A172 (cell line): ENCODE results near the gene PDXP. TPM values are rescaled to one million over a fixed set of nuclear protein-coding genes. Genes with fewer than 3 reads are reported as not detected.
"Not testable (repeated sequence)": the region's sequence is repeated elsewhere in the genome, so short reads cannot be mapped to it uniquely, and the experiment has no call there.

Experiments
- DNase-seq: peaks from one replicate; pipeline ENCODE4 v3.0.0-alpha.2; 2015; ENCODE audit warnings: low spot score
- total RNA-seq: library from RNA; depleted of rRNA; stranded (reverse); fragments of >200 nt; shearing (Covaris generic); gene quantifications from 2 replicates; pipeline ENCODE4 v1.2.3, GENCODE V29; 2014; rRNA removed

Gene PDXP, protein sequence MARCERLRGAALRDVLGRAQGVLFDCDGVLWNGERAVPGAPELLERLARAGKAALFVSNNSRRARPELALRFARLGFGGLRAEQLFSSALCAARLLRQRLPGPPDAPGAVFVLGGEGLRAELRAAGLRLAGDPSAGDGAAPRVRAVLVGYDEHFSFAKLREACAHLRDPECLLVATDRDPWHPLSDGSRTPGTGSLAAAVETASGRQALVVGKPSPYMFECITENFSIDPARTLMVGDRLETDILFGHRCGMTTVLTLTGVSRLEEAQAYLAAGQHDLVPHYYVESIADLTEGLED
- 10.8 and 11.7 TPM in 2 replicates for total RNA-seq

- peak; percentile 98 for DNase-seq
Measured at GRCh38 chr22:37658133-37659065, at the start of gene PDXP. Gene PDXP, plus strand, starts transcription at chr22:37658723. Its CDS starts 60 bp downstream, at chr22:37658783.

DNA sequence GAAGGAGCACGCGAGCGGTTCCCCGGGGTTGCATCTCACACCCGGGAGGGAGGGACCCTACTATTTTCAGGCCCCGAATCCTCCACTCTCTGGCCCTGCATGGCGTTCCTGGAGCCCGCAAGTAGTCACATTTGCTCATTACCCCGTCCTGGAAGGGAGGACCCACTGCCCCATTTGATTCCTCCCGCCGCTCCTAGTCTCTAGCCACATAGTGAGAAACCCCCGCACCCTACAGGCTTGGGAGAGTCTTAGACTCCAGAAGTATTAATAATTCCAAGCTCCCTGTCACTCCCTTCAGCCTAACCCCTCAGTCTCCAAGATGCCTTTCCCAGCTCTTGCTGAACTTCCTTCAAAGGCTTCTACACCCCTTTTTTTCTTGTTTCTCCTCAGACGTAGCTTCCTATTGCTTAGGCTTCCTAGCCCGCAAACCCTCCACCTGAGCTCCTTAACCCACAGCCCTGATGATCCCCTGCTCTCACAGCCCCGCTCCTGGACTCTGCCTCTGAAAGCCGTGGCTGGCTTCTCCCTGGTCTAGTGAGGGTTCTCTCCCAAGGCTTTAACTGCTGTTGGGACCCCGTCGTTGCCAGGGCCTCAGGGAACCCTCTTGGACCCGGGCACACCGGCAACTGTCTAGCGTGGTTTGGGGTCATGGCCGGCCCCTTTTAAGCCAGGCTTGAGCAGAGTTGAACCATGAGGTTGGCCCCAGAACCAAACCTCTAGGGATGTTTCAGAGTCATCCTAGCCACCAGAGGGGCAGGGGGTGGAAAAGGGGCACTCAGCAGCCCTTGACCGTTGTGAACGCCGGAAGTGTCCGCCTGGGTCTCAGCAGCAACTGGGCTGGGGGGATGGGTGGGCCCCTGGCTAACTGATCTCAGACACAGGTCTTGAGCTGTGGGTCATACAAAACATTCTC lies 49.0 kb upstream of the PDXP start:
- DNase-seq: no peak

DNA sequence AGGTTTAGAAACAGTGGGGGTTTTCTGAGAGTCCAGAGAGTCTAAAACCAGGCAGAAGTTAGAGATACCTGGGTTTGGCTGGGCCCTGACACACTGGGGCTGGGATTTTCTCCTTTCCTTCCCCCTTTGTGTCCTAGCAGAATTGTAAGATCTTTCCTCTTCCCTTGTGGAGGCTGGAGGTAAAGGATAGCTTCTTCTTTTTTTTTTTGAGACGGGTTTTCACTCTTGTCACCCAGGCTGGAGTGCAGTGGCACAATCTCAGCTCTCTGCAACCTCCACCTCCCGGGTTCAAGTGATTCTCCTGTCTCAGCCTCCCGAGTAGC lies 48.4 kb upstream of the PDXP start:
- DNase-seq: not testable (repeated sequence)

- DNase-seq: no peak
Measured at GRCh38 chr22:37610480-37611129, 47.9 kb upstream of the PDXP start.

- no peak for DNase-seq
Measured at GRCh38 chr22:37611207-37611606, 47.3 kb upstream of the PDXP start.

DNA sequence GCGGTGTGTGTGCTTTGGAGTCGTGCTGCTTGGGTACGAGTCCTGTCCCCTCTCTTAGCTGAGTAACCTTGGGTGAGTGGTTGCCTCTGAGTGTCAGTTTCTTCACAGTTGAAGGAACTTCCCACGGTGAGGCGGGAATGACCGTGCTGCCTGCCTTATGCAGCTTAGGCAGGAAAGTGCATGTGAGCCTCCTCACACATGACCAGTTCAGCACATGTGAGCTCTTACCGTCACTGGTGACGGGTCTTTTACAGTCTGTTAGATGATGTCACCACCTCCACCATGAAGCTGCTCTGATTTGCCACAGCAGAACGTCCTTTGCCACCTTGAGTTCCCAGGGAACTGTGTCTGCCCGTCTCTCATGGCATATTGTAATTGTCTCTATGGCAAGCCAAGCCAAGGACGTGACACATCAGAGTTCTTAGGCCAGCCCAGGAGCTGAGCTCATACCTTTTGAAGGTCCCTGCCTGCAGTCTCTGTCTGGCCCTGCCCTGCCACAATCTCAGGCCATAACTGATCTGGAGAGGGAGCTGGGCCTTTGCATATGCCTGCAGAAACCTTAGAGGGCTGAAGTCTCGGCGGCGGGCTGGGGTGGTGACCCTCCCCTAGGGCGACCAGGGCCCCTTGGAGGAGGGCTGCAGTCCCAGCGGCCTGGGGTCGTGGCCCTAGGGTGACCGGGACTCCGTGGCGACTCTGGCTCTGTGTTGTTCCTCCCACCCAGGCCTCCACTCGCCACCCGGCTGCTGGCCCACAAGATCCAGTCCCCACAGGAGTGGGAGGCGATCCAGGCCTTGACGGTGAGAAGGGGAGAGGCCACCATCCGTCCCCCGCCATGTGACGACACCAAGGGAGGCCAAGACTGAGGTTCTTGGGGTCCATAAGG lies 42.1 kb upstream of the PDXP start:
- no peak for DNase-seq

DNA sequence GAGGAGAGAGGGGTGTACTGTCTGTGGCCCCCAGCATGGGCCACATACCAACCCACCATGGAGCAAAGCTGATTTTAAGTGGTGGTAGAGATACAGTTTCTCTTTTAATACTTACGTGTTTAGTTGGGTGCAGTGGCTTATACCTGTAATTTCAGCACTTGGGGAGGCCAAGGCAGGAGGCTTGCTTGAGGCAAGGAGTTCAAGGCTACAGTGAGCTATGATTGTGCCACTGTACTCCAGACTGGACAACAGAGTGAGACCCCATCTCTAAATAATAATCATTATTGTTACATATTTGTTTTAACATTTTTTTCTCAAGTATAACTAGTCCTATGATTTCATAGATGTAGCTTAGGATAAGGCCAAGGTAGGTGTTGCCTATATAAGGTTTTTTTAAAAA lies 41.1 kb upstream of the PDXP start:
- no peak for DNase-seq

DNA sequence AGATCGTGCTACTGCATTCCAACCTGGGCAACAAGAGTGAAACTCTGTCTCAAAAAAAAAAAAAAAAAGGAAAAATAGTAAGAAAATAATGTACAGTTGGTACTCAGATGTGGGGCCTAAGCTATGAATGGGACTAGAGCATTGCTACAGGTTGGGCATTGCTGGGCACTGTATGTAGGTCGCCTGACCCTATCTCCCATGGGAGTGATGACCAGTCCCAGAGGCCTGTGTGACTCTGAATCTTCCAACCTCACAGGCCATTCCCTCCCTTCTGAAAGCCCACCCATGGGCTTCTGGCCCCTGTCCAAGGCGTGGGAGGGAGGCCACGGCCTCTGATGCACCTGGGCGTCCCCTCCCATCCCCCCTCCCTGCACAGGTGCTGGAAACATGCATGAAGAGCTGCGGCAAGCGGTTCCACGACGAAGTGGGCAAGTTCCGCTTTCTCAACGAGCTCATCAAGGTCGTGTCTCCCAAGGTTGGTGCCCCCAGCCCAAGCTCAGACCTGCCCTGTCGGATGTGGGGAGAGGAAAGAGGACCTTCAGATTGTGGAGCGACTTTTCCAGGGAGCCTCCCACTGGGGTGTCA lies 40.4 kb upstream of the PDXP start:
- no peak for DNase-seq

DNA sequence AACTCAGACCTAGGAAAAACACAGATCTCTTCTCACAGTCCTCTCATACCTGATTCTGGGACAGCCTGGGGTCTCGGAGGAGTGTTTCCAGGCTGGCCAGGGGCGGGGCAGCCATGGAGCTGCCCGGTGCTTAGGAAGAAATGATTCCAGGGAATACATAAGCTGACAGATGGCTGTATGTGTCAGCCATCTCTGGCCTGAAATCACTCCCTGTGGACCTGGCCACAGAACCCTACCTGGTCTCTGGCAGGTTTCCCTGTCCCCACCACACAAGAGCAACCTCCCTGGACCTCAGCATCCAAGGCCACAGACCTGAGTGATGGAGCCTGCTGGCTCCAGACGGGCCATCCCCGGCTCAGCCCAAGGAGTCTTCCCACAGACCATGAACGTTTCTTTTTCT lies 39.8 kb upstream of the PDXP start:
- no peak for DNase-seq

DNA sequence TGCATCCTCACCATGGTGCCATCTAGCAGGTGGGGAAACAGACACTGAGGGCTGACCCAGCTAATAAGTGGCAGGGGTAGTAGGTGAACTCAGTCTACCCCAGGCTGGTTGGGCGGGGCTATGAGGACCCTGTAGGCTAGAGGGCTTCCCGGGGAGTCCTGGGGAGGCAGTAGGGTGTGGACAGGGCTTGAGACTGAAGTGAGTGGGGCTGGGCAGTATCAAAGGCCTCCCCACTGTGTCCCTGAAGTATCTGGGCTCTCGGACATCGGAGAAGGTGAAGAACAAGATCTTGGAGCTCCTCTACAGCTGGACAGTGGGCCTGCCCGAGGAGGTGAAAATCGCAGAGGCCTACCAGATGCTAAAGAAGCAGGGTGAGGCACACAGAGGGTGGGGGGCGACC lies 38.5 kb upstream of the PDXP start:
- no peak for DNase-seq

DNA sequence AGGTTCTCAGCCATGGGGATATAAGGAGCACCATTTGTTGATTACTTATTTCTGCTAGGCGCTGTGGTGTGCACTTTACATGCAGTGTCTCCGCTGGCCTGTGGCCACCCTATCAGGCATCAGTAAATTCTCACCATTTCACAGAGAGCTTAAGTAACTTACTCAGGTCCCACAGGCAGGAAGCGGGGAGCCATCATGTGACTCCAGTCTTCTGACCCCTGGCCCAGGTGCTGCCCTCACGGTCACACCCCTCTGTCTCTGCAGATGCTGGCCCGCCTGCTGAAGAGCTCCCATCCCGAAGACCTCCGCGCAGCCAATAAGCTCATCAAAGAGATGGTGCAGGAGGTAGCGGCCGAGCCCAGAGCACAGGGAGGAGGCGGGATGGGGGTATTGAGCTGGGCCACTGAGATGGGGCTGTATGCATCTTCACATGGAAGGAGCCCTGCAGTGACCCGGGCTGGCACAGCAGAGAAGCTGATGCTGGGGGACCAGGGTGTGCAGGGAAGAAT lies 37.1 kb upstream of the PDXP start:
- no peak for DNase-seq

GRCh38 chr22:37623075-37624016 lies 35.2 kb upstream of the PDXP start:
- DNase-seq: no peak

DNA sequence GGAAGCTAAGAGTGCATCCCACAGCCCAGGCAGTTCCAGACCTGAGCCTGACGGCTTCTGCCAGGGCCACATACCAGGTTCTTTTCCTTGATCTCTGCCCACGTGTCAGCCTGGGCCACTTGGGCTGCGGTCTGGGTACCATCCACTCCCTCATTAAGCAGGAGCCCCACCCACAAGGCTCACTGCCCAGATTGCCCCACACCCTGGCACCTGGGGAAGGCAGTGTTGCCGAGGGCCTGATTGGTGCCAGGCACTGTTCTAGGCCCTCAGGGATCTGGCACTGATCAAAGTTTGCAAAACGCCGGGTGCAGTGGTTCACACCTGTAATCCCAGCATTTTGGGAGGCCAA lies 34.5 kb upstream of the PDXP start:
- no peak for DNase-seq

DNA sequence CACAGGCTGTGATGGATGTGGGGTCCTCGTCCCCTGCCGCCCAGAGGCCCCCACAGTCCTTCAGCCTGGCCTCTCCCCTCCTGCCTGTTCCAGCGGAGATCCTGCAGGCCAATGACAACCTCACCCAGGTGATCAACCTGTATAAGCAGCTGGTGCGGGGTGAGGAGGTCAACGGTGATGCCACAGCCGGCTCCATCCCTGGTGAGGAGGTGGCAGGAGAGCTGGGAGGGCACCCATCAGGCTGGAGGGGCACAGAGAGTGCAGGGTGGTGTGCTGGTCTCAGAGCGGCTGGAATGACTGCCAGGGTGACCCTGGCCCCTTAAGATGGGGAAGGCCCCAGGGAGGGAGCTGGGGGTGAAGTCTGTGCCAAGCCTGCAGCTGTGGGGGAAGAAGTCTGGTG lies 33.6 kb upstream of the PDXP start:
- DNase-seq: no peak

DNA sequence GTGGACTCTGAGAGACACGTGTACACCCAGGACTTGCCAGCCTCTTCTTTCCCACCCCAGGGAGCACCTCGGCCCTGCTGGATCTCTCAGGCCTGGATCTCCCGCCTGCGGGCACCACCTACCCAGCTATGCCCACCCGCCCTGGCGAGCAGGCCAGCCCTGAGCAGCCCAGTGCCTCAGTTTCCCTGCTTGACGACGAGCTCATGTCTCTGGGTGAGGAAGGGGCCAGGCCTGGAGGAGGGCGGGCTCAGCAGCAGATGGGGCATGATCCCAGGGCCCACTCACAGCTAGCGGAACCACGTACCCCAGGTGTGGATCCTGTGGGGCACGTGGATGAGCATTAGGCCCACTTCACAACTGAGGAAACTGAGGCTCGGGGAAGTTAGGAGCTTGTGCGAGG lies 32.8 kb upstream of the PDXP start:
- DNase-seq: no peak

DNA sequence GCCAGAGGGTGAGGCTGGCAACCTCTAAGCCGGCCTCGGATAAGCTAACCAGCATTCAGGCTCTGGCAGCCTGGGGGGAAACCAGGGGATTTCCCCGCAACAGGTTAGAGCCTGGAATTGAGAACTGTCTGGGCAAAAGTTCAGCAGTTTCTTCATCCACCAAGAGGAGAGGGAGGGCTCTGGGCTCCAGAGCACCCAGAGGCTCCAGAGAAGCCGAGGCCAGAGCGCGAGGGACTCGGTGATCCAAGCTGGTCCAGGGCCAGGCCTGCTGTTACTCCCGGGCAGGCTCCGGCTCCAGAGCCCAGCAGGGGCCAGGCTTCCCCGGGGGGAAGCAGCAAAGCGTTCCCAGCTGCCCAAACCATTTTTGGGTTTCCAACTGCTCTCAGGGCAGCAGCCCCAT lies 32.4 kb upstream of the PDXP start:
- DNase-seq: peak; percentile 12

DNA sequence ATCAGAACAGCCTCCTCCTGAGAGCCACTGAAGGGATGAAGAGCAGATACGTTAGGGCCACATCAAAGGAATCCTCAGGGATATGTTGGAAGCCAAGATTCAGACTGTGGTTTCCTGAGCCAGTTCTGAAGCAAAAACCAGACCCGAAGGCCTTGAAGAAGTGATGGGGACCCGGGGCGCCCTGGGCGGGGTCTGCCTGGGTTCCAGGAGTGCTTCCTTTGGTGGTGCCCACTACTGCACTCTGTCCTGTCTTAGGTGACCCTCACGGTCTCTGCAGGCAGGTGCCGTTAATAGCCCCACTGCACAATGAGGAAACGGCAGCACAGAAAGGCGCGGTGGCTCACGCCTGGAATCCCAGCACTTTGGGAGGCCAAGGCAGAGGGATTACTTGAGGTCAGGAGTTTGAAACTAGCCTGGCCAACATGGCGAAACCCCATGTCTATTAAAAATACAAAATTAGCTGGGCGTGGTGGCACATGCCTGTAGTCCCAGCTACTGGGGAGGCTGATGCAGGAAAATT lies 31.9 kb upstream of the PDXP start:
- no peak for DNase-seq

DNA sequence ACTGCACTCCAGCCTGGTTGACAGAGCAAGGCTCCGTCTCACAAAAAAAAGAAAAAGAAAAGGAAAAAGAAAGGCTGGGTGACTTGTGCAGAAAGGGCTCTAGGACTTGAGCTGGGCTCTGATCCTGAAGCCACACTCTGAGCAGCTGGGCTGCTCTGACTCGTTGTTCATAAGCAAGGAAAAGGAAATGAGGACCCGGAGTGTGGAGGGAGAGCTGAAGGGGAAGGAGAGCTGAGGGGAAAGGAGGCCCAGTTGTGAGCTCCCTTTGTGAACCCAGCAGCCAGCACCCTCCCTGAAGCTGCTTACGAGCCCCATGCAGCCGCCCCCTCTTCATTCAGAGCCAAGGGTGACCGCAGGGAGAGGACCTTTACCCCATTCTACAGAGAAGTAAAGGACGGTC lies 31.4 kb upstream of the PDXP start:
- DNase-seq: no peak

DNA sequence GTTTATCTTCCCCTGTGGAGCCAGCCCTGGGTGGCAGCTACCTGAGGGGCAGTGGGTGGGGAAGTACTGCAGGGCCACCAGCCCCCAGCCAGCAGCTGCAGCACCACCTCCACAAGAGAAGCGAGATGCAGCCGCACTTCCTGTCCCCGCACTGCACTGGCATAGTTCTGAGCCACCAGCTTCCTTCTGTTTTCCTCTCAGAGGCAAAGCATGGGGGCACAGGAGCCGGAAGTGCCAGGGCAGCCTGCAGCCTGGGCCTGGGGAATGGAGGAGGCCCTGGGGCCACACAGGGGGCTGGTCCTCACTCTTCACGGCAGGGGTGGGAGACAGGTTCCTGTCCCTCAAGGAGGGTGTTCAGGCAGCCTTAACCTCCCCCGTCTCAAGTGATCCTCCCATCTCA lies 31.0 kb upstream of the PDXP start:
- DNase-seq: no peak
